HS-5 (cell line): ENCODE data around the gene COL2A1.

ENCODE experiments used
- DNase-seq: peaks from one replicate; pipeline ENCODE4 v3.0.0-alpha.2; 2012; ENCODE audit warnings: low read depth

The COL2A1 gene

DNA sequence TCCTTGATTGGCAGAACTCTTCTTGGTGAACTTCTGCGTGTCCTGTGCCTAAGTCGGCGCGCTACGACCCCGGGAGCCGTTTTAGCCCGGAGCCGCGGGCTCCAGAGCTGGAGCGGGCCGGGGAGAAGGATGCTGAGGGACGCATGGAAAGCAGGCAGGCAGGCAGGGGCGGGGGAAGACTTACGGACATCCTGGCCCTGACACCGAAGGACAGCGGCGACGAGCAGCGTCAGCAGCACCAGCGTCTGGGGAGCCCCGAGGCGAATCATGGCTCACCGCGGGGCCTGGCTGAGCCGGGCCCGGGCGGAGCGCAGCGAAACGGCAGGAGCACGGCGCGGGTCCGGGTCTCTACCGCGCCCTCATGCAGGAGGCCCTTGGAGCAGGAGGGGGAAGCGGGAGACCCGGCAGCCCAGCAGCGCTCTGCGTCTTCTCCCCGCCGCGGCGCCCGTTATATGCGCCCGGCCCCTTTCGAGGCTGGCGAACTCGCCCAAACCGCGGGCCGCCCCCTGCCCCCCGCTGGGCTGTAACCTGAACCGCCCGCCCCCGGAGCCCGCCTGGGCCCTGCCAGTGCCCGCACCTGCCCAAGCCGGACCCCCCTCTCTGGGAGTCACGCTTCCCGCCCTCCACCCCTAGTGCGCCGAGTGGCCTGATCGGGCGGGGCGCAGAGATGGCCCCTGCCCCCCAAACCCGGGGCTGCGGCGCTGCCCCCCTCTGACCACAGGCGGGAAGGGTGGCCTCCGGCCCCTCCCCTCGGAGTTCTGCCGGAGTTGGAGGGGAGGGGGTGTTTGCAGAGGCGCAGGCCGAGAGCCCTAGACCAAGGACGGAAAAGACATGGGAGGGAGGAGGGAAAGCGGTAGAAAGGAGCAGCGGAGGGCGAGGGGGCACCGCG, at the start of gene COL2A1:
TSS of gene COL2A1 (minus strand) at position 424 of the 889 bp plus-strand sequence. CDS start at position 269, 155 bp downstream.
- DNase-seq, result no peak

DNA sequence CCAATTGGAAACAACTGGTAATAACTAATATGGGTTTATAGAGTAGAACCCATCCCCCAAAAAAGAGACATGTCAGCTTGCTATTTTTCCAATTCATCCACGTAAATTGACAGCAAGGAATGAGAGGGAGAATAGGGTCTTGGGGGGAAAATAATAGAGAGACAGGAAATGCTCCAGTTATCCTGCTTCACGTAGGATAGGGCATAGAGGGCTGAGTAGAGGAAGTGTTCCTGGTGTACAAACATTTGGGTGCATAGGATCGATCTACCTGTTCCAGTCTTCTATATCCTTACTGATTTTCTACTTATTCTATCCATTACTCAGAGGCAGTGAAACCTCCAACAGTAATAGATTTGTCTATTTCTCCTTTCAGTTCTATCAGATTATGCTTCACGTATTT, 49.6 kb upstream of the COL2A1 start:
- DNase-seq, result no peak

DNA sequence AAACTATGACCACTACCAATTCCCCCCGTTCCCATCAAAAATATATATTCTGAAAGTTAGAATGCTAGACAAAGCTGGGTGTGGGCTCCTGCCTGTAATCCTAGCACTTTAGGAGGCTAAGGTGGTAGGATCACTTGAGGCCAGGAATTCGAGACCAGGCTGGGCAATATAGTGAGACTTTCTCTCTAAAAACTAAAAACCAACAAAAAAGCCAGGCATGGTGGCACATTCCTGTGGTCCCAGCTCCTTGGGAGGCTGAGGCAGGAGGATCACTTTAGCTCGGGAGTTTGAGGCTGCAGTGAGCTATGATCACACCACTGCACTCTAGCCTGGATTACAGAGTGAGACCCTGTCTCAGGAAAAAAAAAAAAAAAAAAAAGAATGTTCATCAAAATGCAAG, 48.8 kb upstream of the COL2A1 start:
- DNase-seq, result no peak

DNA sequence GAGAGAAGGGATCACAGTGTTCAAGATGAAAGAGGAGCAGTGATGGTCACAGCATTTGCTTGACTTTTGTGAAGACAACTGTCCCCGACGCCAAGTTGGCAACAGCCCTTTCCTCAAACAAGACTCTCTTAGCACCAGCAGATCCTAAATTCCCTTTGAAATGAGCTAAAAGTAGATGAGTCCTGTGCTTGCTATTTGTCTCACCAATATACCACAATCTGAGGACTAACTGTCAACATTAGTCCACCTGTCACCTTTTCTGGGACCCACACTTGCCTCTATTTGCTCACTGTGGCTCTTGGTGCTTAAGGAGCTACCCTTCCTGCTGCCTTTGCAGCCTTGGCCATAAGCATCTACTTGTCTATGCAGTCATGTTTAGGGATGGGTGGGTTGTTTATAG, 47.4 kb upstream of the COL2A1 start:
- no peak for DNase-seq

DNA sequence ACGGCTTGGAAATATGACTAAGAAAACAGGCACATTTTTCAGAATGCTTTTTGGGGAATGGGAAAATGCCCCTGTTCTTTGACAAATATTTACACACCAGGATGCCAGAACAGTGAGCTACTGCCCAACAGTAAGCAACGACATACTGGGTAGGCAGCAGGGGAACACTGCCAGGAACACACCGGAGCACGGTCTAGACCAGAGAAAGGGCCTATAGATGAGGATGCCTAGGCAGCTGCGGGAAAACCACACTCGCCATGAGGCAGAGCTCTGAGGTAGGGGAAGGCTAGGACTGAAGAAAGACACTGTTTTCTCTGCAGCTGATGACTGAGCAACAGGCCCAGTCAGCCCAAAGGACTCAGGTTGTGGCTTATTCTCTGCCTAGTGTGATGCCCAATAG, 45.9 kb upstream of the COL2A1 start:
- no peak for DNase-seq

DNA sequence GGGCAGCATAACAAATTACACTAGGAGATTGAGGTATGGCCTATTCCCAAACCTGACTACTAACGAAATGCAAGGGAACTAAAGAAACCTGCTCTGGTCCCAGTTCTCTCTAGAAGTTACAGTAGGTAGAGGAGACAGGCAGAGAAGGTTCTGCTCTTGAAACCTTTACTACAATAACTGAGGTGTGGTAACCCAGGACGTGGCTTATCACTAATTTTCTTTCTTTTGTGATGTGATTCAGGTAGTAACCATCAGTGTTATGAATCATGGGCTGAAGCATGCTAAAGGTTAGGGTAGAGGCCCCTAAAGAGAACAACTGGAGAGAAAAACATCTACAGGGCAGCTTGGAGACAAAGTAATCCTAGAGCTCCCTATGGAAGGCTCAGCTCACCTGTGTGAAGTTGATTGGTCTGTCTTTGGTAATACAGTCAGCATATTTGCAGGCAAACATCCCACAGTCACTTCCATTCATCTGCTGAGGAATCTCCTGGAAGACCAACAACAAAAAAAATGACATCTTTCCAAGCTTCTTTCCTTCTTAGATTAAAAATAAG, 41.8 kb upstream of the COL2A1 start:
- DNase-seq, result no peak

DNA sequence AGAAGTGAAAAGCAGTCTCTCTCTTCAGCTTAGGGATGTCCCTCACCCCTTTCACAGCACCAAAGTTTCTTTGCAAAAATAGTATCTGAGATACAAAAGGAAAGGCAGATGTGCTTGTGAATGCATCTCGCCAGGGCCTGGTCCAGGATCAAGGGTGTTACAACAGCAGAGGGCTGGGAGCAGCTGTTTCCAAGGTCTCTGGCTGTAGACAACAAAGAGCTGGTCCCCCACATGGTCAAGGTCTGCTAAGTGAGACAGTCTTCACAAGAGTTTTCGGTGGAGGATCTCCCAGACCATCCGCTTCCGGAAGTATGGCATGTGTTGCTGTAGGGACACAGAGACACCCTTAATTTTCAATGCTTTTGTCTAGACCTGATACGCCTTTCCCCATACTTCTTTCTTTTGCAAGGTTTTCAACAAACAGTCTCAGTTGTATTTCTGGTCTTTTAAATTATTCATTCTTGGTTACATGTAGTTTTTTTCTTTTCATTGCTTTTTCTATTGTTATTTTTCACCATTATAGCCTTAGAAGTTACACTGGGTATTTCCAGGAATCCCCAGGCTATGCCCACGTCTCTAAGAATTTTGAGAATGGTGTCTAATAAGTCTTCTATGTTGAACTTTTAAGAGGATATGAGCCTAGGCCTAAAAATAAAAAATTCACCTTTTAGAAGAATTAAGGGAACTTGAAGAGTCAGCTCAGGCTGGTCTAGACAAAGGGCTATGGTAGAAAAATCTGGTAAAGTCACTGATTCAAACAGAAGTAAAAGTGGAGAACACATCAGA, 41.0 kb upstream of the COL2A1 start:
- no peak for DNase-seq

DNA sequence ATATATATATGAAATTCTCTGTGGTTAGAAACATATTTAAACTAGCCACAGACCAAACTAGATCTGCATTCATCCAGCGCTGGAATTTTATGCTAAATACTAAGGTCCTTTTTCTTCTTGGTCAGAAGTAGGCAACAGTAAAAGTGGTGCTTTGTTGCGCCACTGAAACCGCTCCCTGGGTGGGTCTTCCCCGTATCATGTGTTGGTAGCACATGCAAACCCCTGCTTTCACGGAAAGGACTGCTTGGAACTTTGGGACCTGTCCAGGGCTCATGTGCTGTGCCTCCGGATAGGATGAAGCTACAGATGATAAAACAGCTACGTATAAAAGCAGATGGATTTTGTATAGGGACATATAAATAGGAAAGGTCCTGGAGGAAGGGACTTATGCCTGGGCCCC, 40.1 kb upstream of the COL2A1 start:
- DNase-seq, result no peak

DNA sequence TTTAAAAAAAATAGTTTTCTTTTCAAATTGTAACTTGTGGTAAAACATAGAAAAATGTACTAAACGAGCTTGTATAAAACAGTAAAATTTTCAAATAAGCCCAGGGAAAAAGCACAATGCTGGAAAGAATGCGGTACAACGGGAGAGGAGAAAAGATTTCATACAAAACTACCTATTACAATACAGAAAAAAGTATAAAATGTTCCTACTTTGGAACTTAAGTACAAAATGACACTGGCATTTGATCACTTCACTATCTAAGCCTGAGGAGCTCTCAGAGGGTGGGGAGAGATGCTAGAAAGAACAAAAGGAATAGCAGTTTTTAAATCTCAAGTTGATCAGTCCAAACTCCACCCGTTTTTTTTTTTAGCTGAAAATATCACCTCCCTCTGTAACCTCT, 39.5 kb upstream of the COL2A1 start:
- no peak for DNase-seq

DNA sequence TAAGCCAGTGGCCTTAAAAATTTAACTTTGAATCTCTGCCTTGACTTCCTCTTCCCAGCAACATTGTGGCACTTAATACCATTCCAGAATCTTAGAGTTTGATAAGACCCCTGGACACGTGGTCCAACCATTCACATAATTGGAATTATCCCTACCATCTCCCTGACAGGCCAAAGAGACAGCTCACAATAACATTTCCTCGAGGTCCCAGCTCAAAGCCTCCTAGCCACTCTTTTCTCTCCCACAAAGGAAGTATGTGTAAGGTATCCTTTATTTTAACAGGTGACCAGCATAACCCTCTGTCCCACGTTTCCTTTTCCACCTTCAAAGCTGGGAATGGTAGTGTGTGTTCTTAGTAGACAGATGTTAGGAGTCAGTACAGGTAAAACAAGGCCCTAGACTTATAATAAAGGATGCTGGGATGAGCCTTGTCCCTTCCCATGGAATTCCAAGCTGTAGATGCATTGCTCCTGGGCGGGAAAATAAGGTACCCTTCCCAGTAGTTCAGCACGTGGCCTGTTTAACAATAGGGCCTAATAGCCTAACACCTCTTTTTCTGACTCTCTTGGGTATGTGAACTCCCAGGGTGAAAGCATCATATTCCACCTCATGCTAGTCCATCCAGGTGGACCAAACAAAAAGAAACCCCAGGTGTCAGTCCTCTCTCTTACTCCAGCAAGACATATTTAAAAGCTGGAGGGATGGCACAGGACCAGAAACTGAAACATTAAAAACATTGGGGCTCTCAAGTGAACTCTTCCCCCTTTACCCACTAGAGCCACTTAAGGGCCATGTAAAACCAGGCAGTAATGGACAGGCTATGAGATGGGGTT, 37.5 kb upstream of the COL2A1 start:
- no peak for DNase-seq

DNA sequence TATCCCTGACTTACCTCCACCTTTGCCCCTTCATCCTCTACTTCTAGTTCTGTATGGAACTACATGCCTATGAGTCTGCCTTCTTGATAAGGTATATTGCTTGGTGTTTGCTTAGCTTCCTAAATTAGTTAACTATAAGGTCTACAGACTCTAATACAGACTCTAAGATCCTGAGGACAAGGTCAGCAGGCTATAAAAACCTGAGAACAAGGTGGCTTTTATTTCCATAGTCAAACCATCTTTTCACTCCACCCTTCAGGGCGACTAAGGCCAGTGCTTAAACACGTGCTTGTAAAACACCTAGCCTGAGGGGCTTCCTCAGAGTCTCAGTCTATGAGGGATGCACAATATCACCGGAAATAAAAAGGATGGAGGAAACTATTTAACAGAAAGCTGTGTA, 36.1 kb upstream of the COL2A1 start:
- DNase-seq, result no peak

DNA sequence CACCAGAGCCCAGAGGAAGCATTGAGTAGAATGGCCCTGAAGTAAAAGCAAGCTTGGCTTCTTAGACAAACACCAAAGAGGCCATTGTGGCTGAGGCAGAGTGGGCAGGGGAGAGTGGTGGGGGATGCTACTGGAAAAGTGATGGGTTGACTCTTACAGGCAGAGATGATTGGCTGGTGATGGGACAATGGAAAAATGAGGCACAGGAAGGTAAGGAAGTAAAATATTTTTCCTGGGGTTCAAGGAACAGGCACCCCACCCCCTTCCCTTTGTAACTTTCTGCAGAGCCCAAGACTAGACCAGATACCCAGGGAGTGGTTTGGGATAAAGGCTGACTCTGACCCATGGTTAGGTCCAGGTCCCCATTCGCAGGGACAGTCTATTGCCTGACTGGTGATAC, 34.9 kb upstream of the COL2A1 start:
- no peak for DNase-seq

DNA sequence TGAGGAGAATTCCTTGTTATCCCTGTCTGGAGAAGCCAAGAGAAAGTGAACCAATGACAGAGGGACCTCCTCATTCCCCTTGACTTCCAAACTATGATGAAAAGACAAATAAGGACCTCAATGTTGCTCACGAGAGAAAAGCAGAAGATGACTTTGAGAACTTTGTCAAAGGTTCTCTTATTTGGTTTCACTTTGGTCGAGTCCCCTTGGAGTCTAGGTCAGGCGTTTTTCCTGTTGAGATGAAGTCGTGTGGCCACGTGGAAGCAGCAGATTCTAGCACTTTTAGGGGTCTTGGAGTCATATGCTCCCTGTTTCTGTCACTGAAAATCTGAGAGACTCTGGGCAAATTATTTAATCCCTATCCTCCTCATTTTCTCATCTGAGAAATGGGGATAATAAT, 33.8 kb upstream of the COL2A1 start:
- no peak for DNase-seq

DNA sequence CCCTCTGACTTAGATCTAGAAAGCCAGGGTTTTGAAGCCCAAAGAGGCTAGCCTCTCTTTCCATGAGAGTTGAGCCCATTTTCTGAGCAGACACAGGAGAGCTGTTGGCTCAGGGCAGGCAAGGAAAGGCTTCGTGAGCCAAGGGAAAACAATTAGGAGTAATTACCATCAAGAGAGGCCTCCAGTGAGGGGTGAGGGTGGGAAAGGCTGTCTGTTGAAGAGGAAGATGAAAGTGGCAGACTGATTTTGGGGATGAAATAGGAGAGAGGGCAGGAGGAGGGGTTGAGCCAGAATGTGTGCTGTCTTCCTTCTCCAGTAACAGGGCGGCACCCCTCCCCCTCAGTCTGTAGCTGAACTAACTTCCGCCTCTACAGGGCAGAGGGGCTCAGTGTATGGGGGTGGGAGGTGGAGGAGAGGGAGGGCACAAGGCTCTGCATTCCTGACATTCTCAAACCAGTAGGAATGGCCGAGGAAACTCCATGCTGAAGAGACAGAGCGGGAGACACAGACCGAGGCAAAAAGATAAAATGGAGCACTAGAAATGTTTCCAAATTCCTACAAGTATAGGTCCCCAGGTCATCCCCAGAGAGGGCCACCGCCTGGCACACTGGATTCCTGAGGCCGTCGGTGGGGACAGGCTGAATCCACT, 33.1 kb upstream of the COL2A1 start:
- no peak for DNase-seq

DNA sequence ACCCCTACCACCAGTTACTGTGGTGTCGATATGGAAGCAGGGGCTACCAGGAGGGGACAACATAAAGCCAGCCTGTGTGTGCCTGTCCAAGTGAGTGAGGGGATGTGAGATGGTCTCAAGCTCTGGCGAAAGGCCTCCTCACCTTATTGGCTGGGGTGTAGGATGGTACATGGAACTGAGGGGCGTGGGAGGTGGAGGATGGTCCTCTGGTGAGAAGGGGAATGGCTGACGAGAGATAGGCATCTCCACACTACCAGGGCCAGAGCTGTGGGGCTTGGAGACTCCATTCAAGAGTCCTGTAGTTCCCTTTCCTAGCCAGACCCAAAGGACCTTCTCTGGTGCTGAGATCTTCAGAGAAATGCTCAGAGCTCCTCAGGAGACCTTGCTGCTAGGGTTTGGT, 32.5 kb upstream of the COL2A1 start:
- DNase-seq, result no peak

DNA sequence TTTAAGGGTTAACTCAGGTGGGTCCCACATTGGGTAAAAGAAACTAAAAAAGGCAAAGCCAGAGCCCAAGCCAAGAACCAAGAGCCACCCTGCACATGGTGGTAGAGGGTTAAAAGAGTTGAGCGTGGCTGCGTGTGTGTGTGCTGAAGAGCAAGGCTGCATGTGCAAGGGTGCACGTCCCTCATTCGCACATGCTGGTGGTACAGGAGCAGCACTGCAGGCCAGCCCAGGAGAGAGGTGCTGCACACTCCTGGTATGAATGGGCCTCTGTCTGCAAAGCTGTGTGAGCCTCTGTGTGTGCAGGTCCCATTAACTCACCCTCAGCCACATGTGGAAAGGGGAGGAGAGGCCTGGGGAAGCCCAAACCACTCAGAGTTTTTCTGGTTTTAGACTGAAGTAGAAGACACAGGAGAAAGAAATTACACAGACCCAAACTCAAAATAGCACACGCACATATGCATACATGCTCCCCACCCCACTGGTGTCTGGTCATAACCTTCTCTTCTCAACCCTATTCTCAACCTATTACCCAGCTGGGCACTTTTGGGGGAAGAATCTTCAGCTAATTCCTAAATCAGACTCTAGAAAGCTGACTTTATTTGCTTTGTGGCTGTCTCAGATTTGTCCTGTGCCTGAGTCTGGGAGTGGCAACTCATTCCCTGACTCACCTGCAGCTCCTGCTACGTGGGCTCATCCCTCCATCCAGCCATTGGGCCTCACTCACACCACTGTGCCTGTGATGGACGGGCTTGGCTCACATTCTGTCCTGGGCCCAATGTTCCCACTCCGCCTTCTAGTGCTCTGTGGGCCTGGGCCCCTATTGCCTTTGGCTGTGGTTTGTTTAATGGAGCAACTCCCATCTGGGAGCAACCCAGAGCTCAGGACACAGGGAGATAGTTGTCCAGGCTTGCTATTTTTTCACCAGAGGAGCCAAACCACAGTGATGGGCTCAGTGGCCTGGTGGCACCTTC, 30.8 kb upstream of the COL2A1 start:
- no peak for DNase-seq

DNA sequence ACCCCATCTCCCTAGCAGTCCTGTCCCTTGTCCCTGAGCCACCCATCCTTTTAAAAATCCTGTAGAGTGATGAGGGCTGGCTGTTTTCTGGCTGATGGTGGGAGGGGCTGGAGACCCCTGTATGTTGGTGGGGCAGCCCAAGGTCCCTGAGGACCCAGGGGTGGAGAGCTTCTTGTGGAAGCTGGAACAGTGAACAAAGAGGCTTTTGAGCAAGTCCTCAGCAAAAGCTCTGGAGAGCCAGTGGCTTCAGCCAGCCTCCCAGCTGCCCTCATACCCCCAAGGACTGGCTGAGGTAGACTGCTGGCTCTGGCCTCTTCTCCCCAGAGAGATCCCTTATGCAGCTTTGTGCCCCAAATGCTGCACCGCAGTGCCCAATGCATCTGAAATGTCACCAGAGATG, 29.2 kb upstream of the COL2A1 start:
- no peak for DNase-seq

DNA sequence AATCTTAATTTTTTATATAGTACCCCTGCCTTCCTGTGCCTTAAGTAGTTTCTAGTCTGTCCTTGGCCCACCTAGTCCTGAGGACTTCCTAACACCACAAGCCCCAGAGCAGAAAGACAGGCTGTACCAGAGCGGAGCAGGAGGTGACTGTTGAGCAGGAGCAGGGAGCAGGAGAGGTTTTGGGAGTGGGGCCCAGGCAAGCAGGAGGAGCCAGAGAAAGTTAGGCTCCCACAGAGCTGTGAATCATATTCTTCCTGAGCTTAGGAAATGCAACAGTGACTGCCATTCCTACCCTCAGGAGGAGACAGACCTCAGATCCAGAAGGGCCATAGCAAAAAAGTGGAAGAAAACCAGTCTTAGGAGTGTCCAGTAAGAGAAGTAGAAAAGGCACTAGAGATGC, 28.3 kb upstream of the COL2A1 start:
- no peak for DNase-seq

DNA sequence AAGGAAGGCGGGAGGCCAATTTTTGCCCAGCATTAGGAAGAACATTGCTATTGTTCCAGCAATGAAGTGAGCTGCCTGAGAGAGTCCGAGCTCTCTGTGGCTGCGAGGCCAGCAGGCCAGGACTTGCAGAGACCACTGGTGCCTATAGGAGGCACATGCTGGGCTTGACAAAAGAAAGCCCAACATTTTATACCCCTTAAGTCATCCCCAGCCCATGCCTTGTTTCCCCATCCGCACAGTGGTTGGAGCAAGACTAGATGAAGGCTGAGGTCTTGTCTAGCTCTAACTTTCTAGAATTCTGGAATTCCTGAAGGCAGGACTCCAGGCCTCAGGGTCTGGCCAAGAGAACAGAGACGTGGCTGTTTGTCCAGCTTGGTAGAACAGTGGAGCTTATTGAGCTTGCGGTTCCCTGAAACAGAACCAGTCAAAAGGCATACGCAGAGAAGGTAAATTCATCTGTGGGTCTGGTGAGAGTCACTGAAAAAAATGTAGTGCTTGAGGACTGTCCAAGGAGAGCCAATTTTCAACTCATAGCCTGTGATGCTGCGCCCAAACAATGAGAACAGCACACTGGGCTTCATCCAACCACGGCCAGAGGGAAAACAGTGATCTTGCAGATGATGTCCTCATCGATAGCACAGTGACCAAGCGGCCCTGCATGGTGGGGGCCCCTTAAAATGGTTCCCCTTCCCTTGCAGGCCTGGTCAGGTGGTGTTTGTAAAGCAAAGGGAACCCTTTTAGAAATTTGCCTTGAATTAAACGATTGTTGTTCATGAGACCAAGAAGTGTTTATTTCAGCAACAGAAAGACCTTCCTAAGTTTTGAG, 27.1 kb upstream of the COL2A1 start:
- DNase-seq, result no peak
